Caco-2 (cell line): ENCODE results near the gene STK32C. TPM values are rescaled to one million over a fixed set of nuclear protein-coding genes. Genes with fewer than 3 reads are reported as not detected.

ENCODE experiments used
- BruUV-seq: library from RNA; stranded (reverse); fragments of 400-500 nt; replicated peaks from 2 replicates; lab custom pipeline; 2021; lab: Mats Ljungman, UMichigan
- CTCF ChIA-PET: fragments of 300-600 bp; sonication (Branson Sonifier 250); formaldehyde crosslinking; loops from one replicate; lab custom pipeline; 2022; ENCODE audit warnings: antibody characterized with exemption; lab: Charles Lee
- POLR2A ChIA-PET: fragments of 300-600 bp; sonication (Branson Sonifier 250); formaldehyde crosslinking; loops from one replicate; lab custom pipeline; 2022; ENCODE audit warnings: antibody characterized with exemption; lab: Charles Lee
- DNase-seq, 2 experiments: peaks; one replicate each; pipeline versions ENCODE4 v3.0.0 to v3.0.0-alpha.2; 2020 to 2022
- H3K27me3 ChIP-seq: replicated peaks from 2 replicates; pipeline ENCODE4 v1.6.0; 2011; ENCODE audit warnings: low read length; ENCODE audit not compliant: control insufficient read depth, insufficient read depth
- H3K36me3 ChIP-seq: 2 replicates; pipeline ENCODE4 v1.5.1; 2011; ENCODE audit warnings: low read length; ENCODE audit not compliant: control insufficient read depth, insufficient read depth
- H3K4me1 ChIP-seq: fragments of 250-450 bp; sonication (Bioruptor Pico); 2 replicates; pipeline ENCODE4 v1.5.1; 2020; ENCODE audit warnings: mild to moderate bottlenecking
- H3K4me3 ChIP-seq: 2 replicates; pipeline ENCODE4 v1.5.1; 2011; ENCODE audit warnings: low read depth, mild to moderate bottlenecking, control low read depth, low read length
- H3K9me3 ChIP-seq: fragments of 250-450 bp; sonication (Bioruptor Pico); 2 replicates; pipeline ENCODE4 v1.5.1; 2020; ENCODE audit warnings: mild to moderate bottlenecking, moderate library complexity
- H3K27ac Mint-ChIP-seq: one replicate; pipeline ENCODE4 v1.8.0; 2022; ENCODE audit warnings: mixed read lengths; ENCODE audit not compliant: unreplicated experiment
- H3K27me3 Mint-ChIP-seq: one replicate; pipeline ENCODE4 v1.8.0; 2022; ENCODE audit warnings: mixed read lengths; ENCODE audit not compliant: insufficient read depth, unreplicated experiment
- H3K36me3 Mint-ChIP-seq: one replicate; pipeline ENCODE4 v1.8.0; 2022; ENCODE audit warnings: mild to moderate bottlenecking, mixed read lengths; ENCODE audit not compliant: insufficient read depth, unreplicated experiment
- H3K4me1 Mint-ChIP-seq: one replicate; pipeline ENCODE4 v1.8.0; 2022; ENCODE audit warnings: low read depth, mixed read lengths; ENCODE audit not compliant: unreplicated experiment
- H3K4me3 Mint-ChIP-seq: one replicate; pipeline ENCODE4 v1.8.0; 2022; ENCODE audit warnings: mild to moderate bottlenecking, moderate library complexity, mixed read lengths; ENCODE audit not compliant: unreplicated experiment
- H3K9me3 Mint-ChIP-seq: one replicate; pipeline ENCODE4 v1.8.0; 2022; ENCODE audit warnings: mixed read lengths; ENCODE audit not compliant: unreplicated experiment
- CTCF ChIP-seq, 2 experiments: fragments of 200-600 bp in 1 of 2; IDR thresholded peaks; 1 replicate in 1 of 2; 2 replicates in 1 of 2; pipeline versions ENCODE4 v1.5.1 to v1.8.0; 2011 to 2022; ENCODE audit warnings: antibody characterized with exemption in 1 of 2, control low read depth in 1 of 2, inconsistent platforms in 1 of 2, low read depth in 1 of 2, low read length in 1 of 2, mild to moderate bottlenecking in 1 of 2, moderate library complexity in 1 of 2; ENCODE audit not compliant: insufficient read depth in 1 of 2, severe bottlenecking in 1 of 2, unreplicated experiment in 1 of 2
- intact Hi-C: fragments of 100-400 bp; cut with micrococcal nuclease; formaldehyde crosslinking; loops from one replicate; pipeline ENCODE4 v1.10.0; 2022; ENCODE audit not compliant: unreplicated experiment
- total RNA-seq: library from RNA; stranded (reverse); gene quantifications from 2 replicates; pipeline ENCODE4 v1.2.3, GENCODE V29; 2022

The STK32C gene
- total RNA-seq, 1 experiment from 2014 or later = 13.3 TPM

GRCh38 chr10:132247943-132248342 is 59.8 kb downstream of the STK32C start:
- Histone ChIP-seq H3K27me3 (no peaks in the 10 kb centered on the region), H3K4me1 (no peaks in the 10 kb centered on the region; the same call in 1 of the 2 replicates), H3K36me3 (no peaks in the 10 kb centered on the region), H3K9me3 (no peaks in the 10 kb centered on the region), H3K4me3 (no peak overlapping the region)
- no peak overlapping the region for H3K27ac Mint-ChIP-seq
- no peak for DNase-seq
- no peaks in the 10 kb centered on the region for H3K27me3 Mint-ChIP-seq
- BruUV-seq = no TSS peak
- ChIA-PET POLR2A (no interaction called here), CTCF (no interaction called here)
- no peaks in the 10 kb centered on the region for H3K36me3 Mint-ChIP-seq
- no peaks in the 10 kb centered on the region for H3K4me1 Mint-ChIP-seq
- intact Hi-C loops = no loop called here
- H3K9me3 Mint-ChIP-seq = no peaks in the 10 kb centered on the region
- no peak overlapping the region for H3K4me3 Mint-ChIP-seq
- no peak for TF ChIP-seq CTCF (IDR thresholded peaks at IDR 0.05; ENCODE audit: insufficient read depth in 1 of 2, low read depth in 1 of 2, low read length in 1 of 2, severe bottlenecking in 1 of 2, unreplicated experiment in 1 of 2)

- no peak for DNase-seq
- H3K9me3 ChIP-seq = no peaks in the 10 kb centered on the region
- H3K27ac Mint-ChIP-seq = no peak overlapping the region
- H3K4me3 ChIP-seq = no peak overlapping the region
- no peak overlapping the region for H3K4me3 Mint-ChIP-seq
- TF ChIP-seq CTCF (IDR thresholded peaks at IDR 0.05; ENCODE audit: insufficient read depth in 1 of 2, low read depth in 1 of 2, low read length in 1 of 2, severe bottlenecking in 1 of 2, unreplicated experiment in 1 of 2) = no peak
- no TSS peak for BruUV-seq
- H3K4me1 ChIP-seq = no peaks in the 10 kb centered on the region; the same call in 1 of the 2 replicates
- ChIA-PET CTCF (no interaction called here), POLR2A (no interaction called here)
- intact Hi-C loops = no loop called here
- no peaks in the 10 kb centered on the region for H3K9me3 Mint-ChIP-seq
- no peaks in the 10 kb centered on the region for H3K27me3 ChIP-seq
- H3K36me3 ChIP-seq = no peaks in the 10 kb centered on the region
- H3K4me1 Mint-ChIP-seq = no peaks in the 10 kb centered on the region
- no peaks in the 10 kb centered on the region for H3K27me3 Mint-ChIP-seq
- no peaks in the 10 kb centered on the region for H3K36me3 Mint-ChIP-seq
Measured at GRCh38 chr10:132246296-132246695, 61.5 kb downstream of the STK32C start.

DNA sequence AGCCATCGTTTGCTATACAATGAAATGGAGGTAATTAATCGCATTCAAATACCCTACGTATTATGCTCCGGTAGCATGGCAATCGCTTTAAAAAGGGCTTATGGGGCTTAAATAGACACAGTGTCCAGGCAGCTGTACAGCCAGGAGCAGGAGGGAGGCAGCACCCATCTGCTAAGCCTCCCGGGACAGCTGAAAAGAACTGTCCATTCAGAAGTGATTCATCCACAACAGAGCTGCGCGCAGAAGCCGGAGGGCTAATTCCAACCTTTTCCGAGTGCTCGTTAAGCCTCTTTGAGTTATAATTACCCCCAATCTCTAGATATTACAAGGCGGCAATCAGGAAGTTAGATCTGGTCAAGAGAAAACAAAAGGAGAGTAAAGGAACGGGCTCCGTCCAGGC is 62.7 kb downstream of the STK32C start:
- Mint-ChIP-seq H3K9me3 (no peaks in the 10 kb centered on the region), H3K27me3 (no peaks in the 10 kb centered on the region), H3K4me1 (no peaks in the 10 kb centered on the region), H3K4me3 (no peak overlapping the region), H3K36me3 (no peaks in the 10 kb centered on the region), H3K27ac (no peak overlapping the region)
- intact Hi-C loops = no loop called here
- no peak for TF ChIP-seq CTCF (IDR thresholded peaks at IDR 0.05; ENCODE audit: insufficient read depth in 1 of 2, low read depth in 1 of 2, low read length in 1 of 2, severe bottlenecking in 1 of 2, unreplicated experiment in 1 of 2)
- no peak for DNase-seq
- H3K27me3 ChIP-seq = no peaks in the 10 kb centered on the region
- H3K36me3 ChIP-seq = no peaks in the 10 kb centered on the region
- H3K9me3 ChIP-seq = no peaks in the 10 kb centered on the region
- H3K4me1 ChIP-seq = no peaks in the 10 kb centered on the region
- BruUV-seq = no TSS peak
- CTCF ChIA-PET = no interaction called here
- POLR2A ChIA-PET = no interaction called here
- H3K4me3 ChIP-seq = no peak overlapping the region
